Gastrocnemius medialis (tissue), 4 donors: ENCODE data around the gene CD300LG. TPM values are rescaled to one million over a fixed set of nuclear protein-coding genes. Genes with fewer than 3 reads are reported as not detected.

Experiments used
- ATAC-seq, 2 donors: fragments of 150-250 bp; one replicate each; pipeline ENCODE4 v1.9.1; 2016
- DNase-seq, 2 donors: peaks; one replicate each; pipeline ENCODE4 v3.0.0-alpha.2; 2019
- H3K27ac ChIP-seq, 4 donors: fragments of 200-600 bp; sonication (generic); 1 replicate in 1 of 4; 2 replicates in 3 of 4; pipeline ENCODE4 v1.5.1; 2016 to 2018; ENCODE audit warnings: mild to moderate bottlenecking in 2 of 4, moderate library complexity in 1 of 4
- H3K27me3 ChIP-seq, 3 donors: fragments of 200-600 bp; sonication (generic) in 2 of 3; 1 replicate in 1 of 3; 2 replicates in 2 of 3; pipeline versions ENCODE4 v1.5.1 to v1.6.0; 2016 to 2019; ENCODE audit warnings: mild to moderate bottlenecking in 1 of 3, moderate library complexity in 1 of 3
- H3K36me3 ChIP-seq, 2 donors: fragments of 200-600 bp; sonication (generic) in 1 of 2; one replicate each; pipeline ENCODE4 v1.5.1; 2017 to 2018
- H3K4me1 ChIP-seq, 2 donors: fragments of 200-600 bp; sonication (generic) in 1 of 2; one replicate each; pipeline ENCODE4 v1.5.1; 2016 to 2017; ENCODE audit warnings: mild to moderate bottlenecking in 2 of 2
- H3K4me3 ChIP-seq, 4 donors: fragments of 200-600 bp; sonication (generic) in 3 of 4; 1 replicate in 1 of 4; 2 replicates in 3 of 4; pipeline ENCODE4 v1.5.1; 2016 to 2019; ENCODE audit warnings: mild to moderate bottlenecking in 2 of 4
- H3K9me3 ChIP-seq, 3 donors: fragments of 200-600 bp; sonication (generic) in 2 of 3; 1 replicate in 1 of 3; 2 replicates in 2 of 3; pipeline ENCODE4 v1.5.1; 2016 to 2019
- POLR2A ChIP-seq, 2 donors: fragments of 450-650 bp; IDR thresholded peaks; one replicate each; pipeline ENCODE4 v1.6.1; 2017; ENCODE audit warnings: antibody characterized with exemption in 2 of 2, mild to moderate bottlenecking in 2 of 2, moderate library complexity in 2 of 2
- in situ Hi-C, 4 donors: fragments of 200-750 bp; cut with MboI; loops; one replicate each; pipeline versions ENCODE4 v1.15.0 to v1.8.0; 2017; ENCODE audit warnings: low sequenced_read_pairs in 4 of 4
- intact Hi-C: fragments of 100-400 bp; cut with DNase I; formaldehyde crosslinking; loops from one replicate; pipeline ENCODE4 v1.15.1; 2023; ENCODE audit warnings: low total_unique reads
- total RNA-seq, 4 donors: library from RNA; depleted of rRNA; stranded (reverse); fragments of >200 nt; gene quantifications; one replicate each; pipeline versions ENCODE4 v1.1.0 to v1.2.3, GENCODE V29; 2016
- TF ChIP-seq, protein P1 (sequence below), 5 experiments: fragments of 450-650 bp in 3 of 5; fragments of 200-600 bp in 2 of 5; sonication (generic) in 2 of 5; IDR thresholded peaks in 4 of 5; conservative IDR thresholded peaks in 1 of 5; 1 replicate in 4 of 5; 2 replicates in 1 of 5; pipeline ENCODE4 v1.5.1; 2016 to 2019; ENCODE audit warnings: antibody characterized with exemption in 5 of 5, mild to moderate bottlenecking in 3 of 5, moderate library complexity in 3 of 5

CD300LG gene
- total RNA-seq, 4 donors from 2014 or later: 18.4 to 28.2 (median 20.8) TPM

DNA sequence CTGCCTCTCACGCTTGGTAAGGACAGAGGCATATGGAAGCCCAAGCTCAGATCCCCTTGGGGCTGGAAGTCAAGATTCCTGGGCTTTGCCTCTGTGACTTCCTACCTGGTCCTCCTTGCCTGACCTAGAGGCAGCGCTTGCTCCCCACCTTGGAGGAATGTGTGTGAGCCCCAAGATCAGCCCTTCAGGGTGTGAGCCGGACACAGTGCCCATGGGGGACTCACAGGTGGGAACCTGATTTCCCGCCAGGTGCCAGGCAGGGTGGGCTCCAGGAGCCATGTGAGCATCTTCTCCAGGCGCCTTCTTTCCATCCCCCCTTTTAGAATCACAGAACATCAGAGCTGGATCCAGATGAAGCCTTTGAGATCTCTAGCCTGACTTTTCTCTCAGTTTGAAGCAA, 10.2 kb downstream of the CD300LG start:
- ATAC-seq: no peak
- Histone ChIP-seq H3K4me3 (no peak overlapping the region), H3K27me3 (no peaks in the 10 kb centered on the region), H3K27ac (peak overlapping the region; percentile 10 to 69 (median 64)), H3K36me3 (no peaks in the 10 kb centered on the region), H3K4me1 (peaks cover 12 to 26% of the 10 kb centered on the region in 2 donors), H3K9me3 (no peaks in the 10 kb centered on the region)
- no peak for DNase-seq
- intact Hi-C loops (no loop called here), in situ Hi-C loops (no loop called here)
- TF ChIP-seq POLR2A (IDR thresholded peaks at IDR 0.05): no peak
- TF ChIP-seq, protein P1, sequence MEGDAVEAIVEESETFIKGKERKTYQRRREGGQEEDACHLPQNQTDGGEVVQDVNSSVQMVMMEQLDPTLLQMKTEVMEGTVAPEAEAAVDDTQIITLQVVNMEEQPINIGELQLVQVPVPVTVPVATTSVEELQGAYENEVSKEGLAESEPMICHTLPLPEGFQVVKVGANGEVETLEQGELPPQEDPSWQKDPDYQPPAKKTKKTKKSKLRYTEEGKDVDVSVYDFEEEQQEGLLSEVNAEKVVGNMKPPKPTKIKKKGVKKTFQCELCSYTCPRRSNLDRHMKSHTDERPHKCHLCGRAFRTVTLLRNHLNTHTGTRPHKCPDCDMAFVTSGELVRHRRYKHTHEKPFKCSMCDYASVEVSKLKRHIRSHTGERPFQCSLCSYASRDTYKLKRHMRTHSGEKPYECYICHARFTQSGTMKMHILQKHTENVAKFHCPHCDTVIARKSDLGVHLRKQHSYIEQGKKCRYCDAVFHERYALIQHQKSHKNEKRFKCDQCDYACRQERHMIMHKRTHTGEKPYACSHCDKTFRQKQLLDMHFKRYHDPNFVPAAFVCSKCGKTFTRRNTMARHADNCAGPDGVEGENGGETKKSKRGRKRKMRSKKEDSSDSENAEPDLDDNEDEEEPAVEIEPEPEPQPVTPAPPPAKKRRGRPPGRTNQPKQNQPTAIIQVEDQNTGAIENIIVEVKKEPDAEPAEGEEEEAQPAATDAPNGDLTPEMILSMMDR (IDR thresholded peaks at IDR 0.05 in 4 of 5, conservative IDR thresholded peaks at IDR 0.05 in 1 of 5): no peak

DNA sequence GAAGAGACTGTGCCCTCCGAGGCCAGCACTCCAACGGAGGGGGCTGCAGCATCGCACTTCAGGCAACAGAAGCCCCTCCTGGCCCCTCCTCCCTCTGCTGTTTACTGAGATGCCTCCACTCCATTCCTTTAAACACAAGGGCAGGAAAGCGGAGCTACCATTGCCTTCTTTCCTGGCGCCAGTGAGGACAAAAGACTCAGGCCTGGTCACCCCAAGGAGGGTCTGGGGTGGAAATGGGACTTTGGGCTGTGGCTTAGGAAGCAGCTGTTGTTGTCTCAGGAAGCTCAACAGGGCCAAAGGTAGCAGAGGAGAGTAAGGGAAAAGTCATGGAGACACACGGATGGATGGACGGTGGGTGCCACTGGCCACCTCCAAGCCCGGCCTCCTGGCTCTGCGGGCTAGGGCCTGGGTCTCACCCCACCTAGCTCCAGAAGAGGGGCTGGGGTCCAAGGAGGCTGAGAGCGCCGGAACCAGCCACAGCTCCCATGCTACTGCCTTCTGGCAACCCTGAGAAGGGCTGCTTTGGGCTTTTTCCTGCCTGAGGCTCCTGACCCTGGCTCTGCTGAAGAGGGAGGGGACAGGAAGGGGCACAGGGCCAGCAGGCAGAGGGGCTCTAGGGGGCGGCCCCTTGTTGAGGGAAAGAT, 11.1 kb downstream of the CD300LG start:
- intact Hi-C loops: no loop called here
- Histone ChIP-seq H3K4me1 (peaks cover 12 to 26% of the 10 kb centered on the region in 2 donors), H3K27ac (peak overlapping the region; percentile 33 to 69 (median 64)), H3K27me3 (no peaks in the 10 kb centered on the region), H3K36me3 (no peaks in the 10 kb centered on the region), H3K4me3 (peak overlapping the region in 1 of 4 donors; percentile 15), H3K9me3 (no peaks in the 10 kb centered on the region)
- DNase-seq (no peak), ATAC-seq (no peak)
- TF ChIP-seq POLR2A (IDR thresholded peaks at IDR 0.05): no peak
- TF ChIP-seq, protein P1 (IDR thresholded peaks at IDR 0.05 in 4 of 5, conservative IDR thresholded peaks at IDR 0.05 in 1 of 5): no peak
- in situ Hi-C loops: no loop called here

DNA sequence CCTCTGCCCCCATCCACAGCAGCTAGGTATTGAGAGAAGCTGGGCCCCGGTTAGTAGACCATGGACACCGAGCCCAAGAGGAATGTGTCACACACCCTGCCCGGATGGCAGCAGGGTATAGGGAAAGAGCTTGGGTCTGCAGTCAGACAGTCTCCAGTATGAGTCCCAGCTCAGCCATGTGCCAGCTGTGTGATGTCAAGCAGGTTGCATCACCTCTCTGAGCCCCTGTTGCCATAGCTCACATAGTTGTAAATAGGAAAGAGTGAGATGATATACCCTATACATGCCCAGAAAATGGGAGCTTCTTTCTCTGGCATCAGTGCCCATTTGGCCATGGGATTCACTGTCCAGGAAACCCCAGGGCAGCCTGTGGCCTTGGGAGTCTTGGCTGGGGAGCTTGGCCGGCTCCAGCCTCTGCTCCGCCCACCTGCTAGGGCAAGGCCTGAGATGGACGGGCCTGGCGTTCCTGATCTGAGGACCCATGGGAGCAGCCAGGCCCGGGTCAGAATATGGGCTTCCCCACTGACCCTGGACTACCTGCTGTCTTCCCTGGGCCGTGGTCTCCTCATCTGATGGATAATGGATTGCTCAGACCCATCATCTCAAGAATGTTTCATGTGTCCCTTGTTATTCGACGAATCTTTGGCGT, 13.2 kb downstream of the CD300LG start:
- in situ Hi-C loops (no loop called here), intact Hi-C loops (no loop called here)
- TF ChIP-seq, protein P1 (IDR thresholded peaks at IDR 0.05 in 4 of 5, conservative IDR thresholded peaks at IDR 0.05 in 1 of 5): no peak
- no peak for TF ChIP-seq POLR2A (IDR thresholded peaks at IDR 0.05)
- Histone ChIP-seq H3K4me3 (no peak overlapping the region), H3K4me1 (peaks cover 12 to 26% of the 10 kb centered on the region in 2 donors), H3K27me3 (no peaks in the 10 kb centered on the region), H3K27ac (peak overlapping the region; percentile 54 to 69 (median 64)), H3K36me3 (no peaks in the 10 kb centered on the region), H3K9me3 (no peaks in the 10 kb centered on the region)
- ATAC-seq (no peak), DNase-seq (no peak)

DNA sequence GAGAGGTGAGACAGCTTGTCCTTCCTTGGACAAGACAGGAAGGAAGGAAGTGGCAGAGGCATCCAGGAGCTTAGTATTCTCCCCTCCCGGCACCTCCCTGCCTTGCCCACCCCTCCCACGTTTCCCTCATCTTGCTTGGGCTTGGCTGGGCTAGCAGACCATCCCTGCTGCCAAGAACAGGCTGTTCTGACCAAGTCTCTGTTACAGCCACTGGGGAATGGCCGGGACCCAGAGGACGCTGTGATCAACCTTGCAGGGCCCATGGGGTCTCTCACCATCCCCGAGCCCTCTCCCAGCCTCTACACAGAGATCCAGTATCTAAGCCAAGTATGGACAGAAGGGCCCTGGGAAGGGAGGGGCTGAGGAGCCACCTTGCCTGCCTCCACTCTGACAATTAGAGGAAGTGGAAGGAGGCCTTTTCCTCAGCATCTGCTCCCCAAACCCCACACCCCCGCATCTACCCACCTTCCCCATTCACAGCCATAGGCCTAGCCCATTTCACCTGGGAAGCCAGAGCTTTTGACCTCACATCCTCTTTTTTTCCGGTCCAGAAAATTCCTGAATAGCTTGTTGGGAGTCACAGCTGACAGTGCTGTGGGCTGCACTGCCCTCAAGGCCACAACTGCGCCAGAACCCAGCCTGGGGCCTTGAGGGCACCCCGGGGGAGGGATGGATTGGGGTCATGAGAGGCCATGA, 14.1 kb downstream of the CD300LG start:
- no peak for TF ChIP-seq POLR2A (IDR thresholded peaks at IDR 0.05)
- TF ChIP-seq, protein P1 (IDR thresholded peaks at IDR 0.05 in 4 of 5, conservative IDR thresholded peaks at IDR 0.05 in 1 of 5): no peak
- H3K4me1 ChIP-seq: peaks cover 12 to 23% of the 10 kb centered on the region in 2 donors
- in situ Hi-C loops: no loop called here
- DNase-seq (peak; percentile 36 to 53), ATAC-seq (peak; percentile 78 to 79)
- no peaks in the 10 kb centered on the region for H3K36me3 ChIP-seq
- no peaks in the 10 kb centered on the region for H3K27me3 ChIP-seq
- no peak overlapping the region for H3K4me3 ChIP-seq
- no peaks in the 10 kb centered on the region for H3K9me3 ChIP-seq
- intact Hi-C loops: no loop called here
- H3K27ac ChIP-seq: peak overlapping the region; percentile 55 to 69 (median 64)
